HCT116 (cell line): ENCODE measurements around the gene LGR6. TPM values are rescaled to one million over a fixed set of nuclear protein-coding genes. Genes with fewer than 3 reads are reported as not detected.

Experiments used
- ATAC-seq: fragments of 200-7000 bp; cut with Tn5 transposase; 2 replicates; pipeline ENCODE4 v1.9.1; 2020; ENCODE audit warnings: mild to moderate bottlenecking, moderate library complexity
- BruUV-seq: library from RNA; stranded (reverse); fragments of 400-500 nt; replicated peaks from 2 replicates; lab custom pipeline; 2021; lab: Mats Ljungman, UMichigan
- CTCF ChIA-PET: fragments of 300-600 bp; sonication (Branson Sonifier 250); formaldehyde crosslinking; loops from one replicate; lab custom pipeline; 2021; ENCODE audit warnings: antibody characterized with exemption; lab: Charles Lee
- POLR2A ChIA-PET: fragments of 300-600, 350-600 bp; sonication (Branson Sonifier 250); formaldehyde crosslinking; loops from one replicate; lab custom pipeline; 2021; ENCODE audit warnings: antibody characterized with exemption; lab: Charles Lee
- RAD21 ChIA-PET, 2 experiments: fragments of 300-600 bp; sonication (Branson Sonifier 250); formaldehyde crosslinking; loops; one replicate each; lab custom pipeline; 2023; ENCODE audit warnings: low total read pairs in 2 of 2; ENCODE audit not compliant: uncharacterized antibody in 2 of 2, unreplicated experiment in 2 of 2, low non-redundant PET in 1 of 2; lab: Charles Lee
- DNase-seq: peaks from one replicate; pipeline ENCODE4 v3.0.0-alpha.2; 2010; ENCODE audit warnings: low read depth, low spot score
- H2AFZ ChIP-seq: fragments of 200-600 bp; shearing (Covaris generic), sonication (generic); 2 replicates; pipeline ENCODE4 v1.6.1; 2017; ENCODE audit warnings: low read depth, mixed run types, mixed read lengths, antibody characterized with exemption, low read length; ENCODE audit not compliant: poor library complexity, severe bottlenecking
- H3K27ac ChIP-seq: 2 replicates; pipeline ENCODE4 v1.5.1; 2012; ENCODE audit warnings: low read depth, low read length
- H3K27me3 ChIP-seq: fragments of 200-600 bp; sonication (generic); 2 replicates; pipeline ENCODE4 v1.6.1; 2016; ENCODE audit warnings: mixed run types, low read length, mixed read lengths; ENCODE audit not compliant: insufficient read depth
- H3K36me3 ChIP-seq, 2 experiments: fragments of 200-500 bp in 1 of 2; fragments of 200-600 bp in 1 of 2; sonication (Bioruptor generic) in 1 of 2; sonication (generic) in 1 of 2; 2 replicates each; pipeline versions ENCODE4 v1.5.1 to v1.6.1; 2014 to 2016; ENCODE audit warnings: low read length in 2 of 2, inconsistent platforms in 1 of 2, mixed read lengths in 1 of 2, mixed run types in 1 of 2; ENCODE audit not compliant: insufficient read depth in 2 of 2, control insufficient read depth in 1 of 2
- H3K4me1 ChIP-seq, 2 experiments: fragments of 200-600 bp in 1 of 2; sonication (generic) in 1 of 2; 2 replicates each; pipeline versions ENCODE4 v1.5.1 to v1.6.1; 2012 to 2017; ENCODE audit warnings: low read length in 2 of 2, inconsistent platforms in 1 of 2, mild to moderate bottlenecking in 1 of 2, mixed read lengths in 1 of 2, mixed run types in 1 of 2, moderate library complexity in 1 of 2; ENCODE audit not compliant: insufficient read depth in 2 of 2, control insufficient read depth in 1 of 2
- H3K4me2 ChIP-seq: fragments of 200-600 bp; sonication (generic); 2 replicates; pipeline ENCODE4 v1.6.1; 2017; ENCODE audit warnings: mixed run types, low read length, mixed read lengths
- H3K4me3 ChIP-seq, 2 experiments: fragments of 200-600 bp in 1 of 2; sonication (generic) in 1 of 2; replicated peaks in 1 of 2; 2 replicates each; pipeline ENCODE4 v1.5.1; 2011 to 2016; ENCODE audit warnings: low read length in 2 of 2, control low read depth in 1 of 2, low read depth in 1 of 2, mild to moderate bottlenecking in 1 of 2, mixed read lengths in 1 of 2, mixed run types in 1 of 2
- H3K79me2 ChIP-seq: fragments of 200-600 bp; sonication (generic); 2 replicates; pipeline ENCODE4 v1.6.1; 2017; ENCODE audit warnings: mild to moderate bottlenecking, mixed run types, low read length, moderate library complexity, mixed read lengths; ENCODE audit not compliant: insufficient read depth
- H3K9ac ChIP-seq: fragments of 200-600 bp; sonication (generic); 2 replicates; pipeline ENCODE4 v1.6.1; 2016; ENCODE audit warnings: low read length, mixed read lengths
- H3K9me2 ChIP-seq: fragments of 200-600 bp; sonication (generic), shearing (Covaris generic); 2 replicates; pipeline ENCODE4 v1.6.1; 2017; ENCODE audit warnings: mixed run types, mild to moderate bottlenecking, moderate library complexity; ENCODE audit not compliant: insufficient read depth
- H3K9me3 ChIP-seq, 2 experiments: fragments of 200-500 bp in 1 of 2; fragments of 200-600 bp in 1 of 2; sonication (Bioruptor generic) in 1 of 2; sonication (generic) in 1 of 2; 2 replicates each; pipeline ENCODE4 v1.6.1; 2014 to 2017; ENCODE audit warnings: low read length in 2 of 2, mixed read lengths in 2 of 2, inconsistent platforms in 1 of 2, low read depth in 1 of 2, mild to moderate bottlenecking in 1 of 2, mixed run types in 1 of 2, moderate library complexity in 1 of 2; ENCODE audit not compliant: control insufficient read depth in 1 of 2, insufficient read depth in 1 of 2
- H4K20me1 ChIP-seq: fragments of 200-600 bp; sonication (generic), shearing (Covaris generic); 2 replicates; pipeline ENCODE4 v1.6.1; 2017; ENCODE audit warnings: mixed run types, mild to moderate bottlenecking, moderate library complexity; ENCODE audit not compliant: insufficient read depth
- CBX3 ChIP-seq: IDR thresholded peaks from 2 replicates; pipeline ENCODE4 v1.6.1; 2012; ENCODE audit warnings: low read depth
- CEBPB ChIP-seq: IDR thresholded peaks from 2 replicates; pipeline ENCODE4 v1.6.1; 2012; ENCODE audit warnings: low read depth
- EGR1 ChIP-seq: IDR thresholded peaks from 2 replicates; pipeline ENCODE4 v1.6.1; 2012; ENCODE audit warnings: low read depth
- ELF1 ChIP-seq: IDR thresholded peaks from 2 replicates; pipeline ENCODE4 v1.6.1; 2012; ENCODE audit warnings: low read depth, borderline replicate concordance
- EZH2 ChIP-seq: fragments of 200-600 bp; sonication (generic); IDR thresholded peaks from 2 replicates; pipeline ENCODE4 v1.6.1; 2017; ENCODE audit warnings: antibody characterized with exemption, mixed run types
- EZH2phosphoT487 ChIP-seq: fragments of 200-600 bp; IDR thresholded peaks from 2 replicates; pipeline ENCODE4 v1.6.1; 2018; ENCODE audit warnings: antibody characterized with exemption, borderline replicate concordance
- FOSL1 ChIP-seq: IDR thresholded peaks from 2 replicates; pipeline ENCODE4 v1.6.1; 2012; ENCODE audit warnings: low read depth
- JUND ChIP-seq: IDR thresholded peaks from 2 replicates; pipeline ENCODE4 v1.6.1; 2012
- POLR2AphosphoS5 ChIP-seq: IDR thresholded peaks from 2 replicates; pipeline ENCODE4 v1.6.1; 2011; ENCODE audit warnings: mild to moderate bottlenecking, low read depth, low read length, moderate library complexity
- RAD21 ChIP-seq: IDR thresholded peaks from 2 replicates; pipeline ENCODE4 v1.6.1; 2012; ENCODE audit warnings: low read depth, mild to moderate bottlenecking
- SIN3A ChIP-seq: IDR thresholded peaks from 2 replicates; pipeline ENCODE4 v1.6.1; 2012; ENCODE audit warnings: low read depth
- SRF ChIP-seq: IDR thresholded peaks from 2 replicates; pipeline ENCODE4 v1.6.1; 2012; ENCODE audit warnings: low read depth
- TCF7L2 ChIP-seq: IDR thresholded peaks from 2 replicates; pipeline ENCODE4 v1.7.0; 2011; ENCODE audit warnings: borderline replicate concordance, inconsistent platforms; ENCODE audit not compliant: insufficient read depth, insufficient read length; ENCODE audit errors: extremely low read depth
- YY1 ChIP-seq: IDR thresholded peaks from 2 replicates; pipeline ENCODE4 v1.6.1; 2011; ENCODE audit warnings: low read length, low read depth, moderate library complexity, mild to moderate bottlenecking; ENCODE audit not compliant: insufficient replicate concordance; ENCODE audit errors: extremely low read depth
- ZFX ChIP-seq: fragments of 450-650 bp; IDR thresholded peaks from 2 replicates; pipeline ENCODE4 v1.6.1; 2017
- ZNF274 ChIP-seq: fragments of 200-500 bp; sonication (Bioruptor generic); IDR thresholded peaks from 2 replicates; pipeline ENCODE4 v1.6.1; 2014; ENCODE audit warnings: mild to moderate bottlenecking, low read depth, low read length, inconsistent platforms
- intact Hi-C: fragments of 100-400 bp; cut with micrococcal nuclease; formaldehyde crosslinking; loops from 2 replicates; pipeline ENCODE4 v1.10.0; 2022
- total RNA-seq: library from RNA; stranded (reverse); gene quantifications from one replicate; pipeline ENCODE4 v1.2.1, GENCODE V29; 2021; ENCODE audit not compliant: unreplicated experiment
- TF ChIP-seq, protein P1 (sequence below), 3 experiments: fragments of 200-600 bp in 1 of 3; sonication (generic) in 1 of 3; IDR thresholded peaks in 2 of 3; conservative IDR thresholded peaks in 1 of 3; 2 replicates each; pipeline ENCODE4 v1.5.1; 2012 to 2017; ENCODE audit warnings: low read depth in 2 of 3, low read length in 2 of 3, antibody characterized with exemption in 1 of 3, borderline replicate concordance in 1 of 3, control low read depth in 1 of 3, mild to moderate bottlenecking in 1 of 3, mixed read lengths in 1 of 3, mixed run types in 1 of 3, moderate library complexity in 1 of 3; ENCODE audit not compliant: insufficient read depth in 1 of 3
- TF ChIP-seq, protein P2 (sequence below): IDR thresholded peaks from 2 replicates; pipeline ENCODE4 v1.6.1; 2012; ENCODE audit warnings: low read depth
- TF ChIP-seq, protein P3 (sequence below): IDR thresholded peaks from 2 replicates; pipeline ENCODE4 v1.6.1; 2012
- TF ChIP-seq, protein P4 (sequence below): IDR thresholded peaks from 2 replicates; pipeline ENCODE4 v1.6.1; 2011; ENCODE audit warnings: mild to moderate bottlenecking, low read length, moderate library complexity; ENCODE audit not compliant: insufficient replicate concordance; ENCODE audit errors: extremely low read depth

The LGR6 gene
- total RNA-seq, 1 experiment from 2014 or later: 0.20 TPM

DNA sequence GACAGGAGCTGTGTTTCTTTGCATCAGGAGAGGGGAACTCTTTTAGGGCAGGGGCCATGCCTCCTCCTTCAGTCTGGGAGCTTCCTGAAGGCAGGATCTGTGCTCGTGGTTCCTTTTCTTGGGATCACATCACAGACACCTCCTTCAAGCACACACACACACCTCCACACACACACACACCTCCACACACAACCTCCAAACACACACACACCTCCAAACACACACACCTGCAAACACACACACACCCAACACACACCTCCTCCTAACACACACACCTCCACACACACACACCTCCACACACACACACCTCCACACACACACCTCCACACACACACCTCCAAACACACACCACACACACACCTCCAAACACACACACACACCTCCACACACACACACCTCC, 10.5 kb downstream of the LGR6 start:
- TF ChIP-seq EGR1: no peak
- TF ChIP-seq SIN3A: no peak
- TF ChIP-seq, protein P1, sequence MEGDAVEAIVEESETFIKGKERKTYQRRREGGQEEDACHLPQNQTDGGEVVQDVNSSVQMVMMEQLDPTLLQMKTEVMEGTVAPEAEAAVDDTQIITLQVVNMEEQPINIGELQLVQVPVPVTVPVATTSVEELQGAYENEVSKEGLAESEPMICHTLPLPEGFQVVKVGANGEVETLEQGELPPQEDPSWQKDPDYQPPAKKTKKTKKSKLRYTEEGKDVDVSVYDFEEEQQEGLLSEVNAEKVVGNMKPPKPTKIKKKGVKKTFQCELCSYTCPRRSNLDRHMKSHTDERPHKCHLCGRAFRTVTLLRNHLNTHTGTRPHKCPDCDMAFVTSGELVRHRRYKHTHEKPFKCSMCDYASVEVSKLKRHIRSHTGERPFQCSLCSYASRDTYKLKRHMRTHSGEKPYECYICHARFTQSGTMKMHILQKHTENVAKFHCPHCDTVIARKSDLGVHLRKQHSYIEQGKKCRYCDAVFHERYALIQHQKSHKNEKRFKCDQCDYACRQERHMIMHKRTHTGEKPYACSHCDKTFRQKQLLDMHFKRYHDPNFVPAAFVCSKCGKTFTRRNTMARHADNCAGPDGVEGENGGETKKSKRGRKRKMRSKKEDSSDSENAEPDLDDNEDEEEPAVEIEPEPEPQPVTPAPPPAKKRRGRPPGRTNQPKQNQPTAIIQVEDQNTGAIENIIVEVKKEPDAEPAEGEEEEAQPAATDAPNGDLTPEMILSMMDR (IDR thresholded peaks at IDR 0.05 in 2 of 3, conservative IDR thresholded peaks at IDR 0.05 in 1 of 3; ENCODE audit: borderline replicate concordance in 1 of 3, insufficient read depth in 1 of 3, low read depth in 2 of 3, low read length in 2 of 3): no peak
- TF ChIP-seq ZFX: no peak
- no peak for TF ChIP-seq EZH2
- no peak for TF ChIP-seq RAD21
- TF ChIP-seq JUND: no peak
- no peak for TF ChIP-seq CEBPB
- TF ChIP-seq ZNF274: no peak
- TF ChIP-seq SRF: no peak
- TF ChIP-seq YY1: no peak
- TF ChIP-seq EZH2phosphoT487: no peak
- TF ChIP-seq, protein P2, sequence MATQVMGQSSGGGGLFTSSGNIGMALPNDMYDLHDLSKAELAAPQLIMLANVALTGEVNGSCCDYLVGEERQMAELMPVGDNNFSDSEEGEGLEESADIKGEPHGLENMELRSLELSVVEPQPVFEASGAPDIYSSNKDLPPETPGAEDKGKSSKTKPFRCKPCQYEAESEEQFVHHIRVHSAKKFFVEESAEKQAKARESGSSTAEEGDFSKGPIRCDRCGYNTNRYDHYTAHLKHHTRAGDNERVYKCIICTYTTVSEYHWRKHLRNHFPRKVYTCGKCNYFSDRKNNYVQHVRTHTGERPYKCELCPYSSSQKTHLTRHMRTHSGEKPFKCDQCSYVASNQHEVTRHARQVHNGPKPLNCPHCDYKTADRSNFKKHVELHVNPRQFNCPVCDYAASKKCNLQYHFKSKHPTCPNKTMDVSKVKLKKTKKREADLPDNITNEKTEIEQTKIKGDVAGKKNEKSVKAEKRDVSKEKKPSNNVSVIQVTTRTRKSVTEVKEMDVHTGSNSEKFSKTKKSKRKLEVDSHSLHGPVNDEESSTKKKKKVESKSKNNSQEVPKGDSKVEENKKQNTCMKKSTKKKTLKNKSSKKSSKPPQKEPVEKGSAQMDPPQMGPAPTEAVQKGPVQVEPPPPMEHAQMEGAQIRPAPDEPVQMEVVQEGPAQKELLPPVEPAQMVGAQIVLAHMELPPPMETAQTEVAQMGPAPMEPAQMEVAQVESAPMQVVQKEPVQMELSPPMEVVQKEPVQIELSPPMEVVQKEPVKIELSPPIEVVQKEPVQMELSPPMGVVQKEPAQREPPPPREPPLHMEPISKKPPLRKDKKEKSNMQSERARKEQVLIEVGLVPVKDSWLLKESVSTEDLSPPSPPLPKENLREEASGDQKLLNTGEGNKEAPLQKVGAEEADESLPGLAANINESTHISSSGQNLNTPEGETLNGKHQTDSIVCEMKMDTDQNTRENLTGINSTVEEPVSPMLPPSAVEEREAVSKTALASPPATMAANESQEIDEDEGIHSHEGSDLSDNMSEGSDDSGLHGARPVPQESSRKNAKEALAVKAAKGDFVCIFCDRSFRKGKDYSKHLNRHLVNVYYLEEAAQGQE: no peak
- no peak for TF ChIP-seq ELF1
- TF ChIP-seq, protein P3, sequence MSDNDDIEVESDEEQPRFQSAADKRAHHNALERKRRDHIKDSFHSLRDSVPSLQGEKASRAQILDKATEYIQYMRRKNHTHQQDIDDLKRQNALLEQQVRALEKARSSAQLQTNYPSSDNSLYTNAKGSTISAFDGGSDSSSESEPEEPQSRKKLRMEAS: no peak
- no peak for TF ChIP-seq FOSL1
- TF ChIP-seq CBX3: no peak
- TF ChIP-seq, protein P4, sequence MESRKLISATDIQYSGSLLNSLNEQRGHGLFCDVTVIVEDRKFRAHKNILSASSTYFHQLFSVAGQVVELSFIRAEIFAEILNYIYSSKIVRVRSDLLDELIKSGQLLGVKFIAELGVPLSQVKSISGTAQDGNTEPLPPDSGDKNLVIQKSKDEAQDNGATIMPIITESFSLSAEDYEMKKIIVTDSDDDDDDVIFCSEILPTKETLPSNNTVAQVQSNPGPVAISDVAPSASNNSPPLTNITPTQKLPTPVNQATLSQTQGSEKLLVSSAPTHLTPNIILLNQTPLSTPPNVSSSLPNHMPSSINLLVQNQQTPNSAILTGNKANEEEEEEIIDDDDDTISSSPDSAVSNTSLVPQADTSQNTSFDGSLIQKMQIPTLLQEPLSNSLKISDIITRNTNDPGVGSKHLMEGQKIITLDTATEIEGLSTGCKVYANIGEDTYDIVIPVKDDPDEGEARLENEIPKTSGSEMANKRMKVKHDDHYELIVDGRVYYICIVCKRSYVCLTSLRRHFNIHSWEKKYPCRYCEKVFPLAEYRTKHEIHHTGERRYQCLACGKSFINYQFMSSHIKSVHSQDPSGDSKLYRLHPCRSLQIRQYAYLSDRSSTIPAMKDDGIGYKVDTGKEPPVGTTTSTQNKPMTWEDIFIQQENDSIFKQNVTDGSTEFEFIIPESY: no peak
- TF ChIP-seq POLR2AphosphoS5: no peak
- TF ChIP-seq TCF7L2: no peak
- H3K4me1 ChIP-seq: peaks cover 24 to 25% of the 10 kb centered on the region in 2 experiments
- ChIA-PET POLR2A (no interaction called here), CTCF (interaction anchor here (2.2 kb wide), 1 partner anchor 15 kb away, joined by 5 read pairs; no protein-coding TSS in a partner anchor), RAD21 (no interaction called here)
- DNase-seq (no peak), ATAC-seq (no peak)
- no peaks in the 10 kb centered on the region; the same call in 1 of the 2 replicates for H3K27me3 ChIP-seq
- no TSS peak for BruUV-seq
- H3K4me2 ChIP-seq: no peak overlapping the region
- H3K79me2 ChIP-seq: no peaks in the 10 kb centered on the region
- H3K9ac ChIP-seq: no peak overlapping the region
- intact Hi-C loops: no loop called here
- no peaks in the 10 kb centered on the region for H3K9me3 ChIP-seq
- H3K4me3 ChIP-seq: no peak overlapping the region
- H2AFZ ChIP-seq: no peak overlapping the region
- H3K27ac ChIP-seq: no peak overlapping the region
- H4K20me1 ChIP-seq: no peaks in the 10 kb centered on the region
- no peaks in the 10 kb centered on the region for H3K36me3 ChIP-seq
- H3K9me2 ChIP-seq: no peaks in the 10 kb centered on the region
